Activated T-cell treated with anti-CD3 and anti-CD28 coated beads, Interleukin-2, amount 50 U/mL, for 72 hours (primary cell): Measurements from ENCODE around the gene CDYL. TPM values are rescaled to one million over a fixed set of nuclear protein-coding genes. Genes with fewer than 3 reads are reported as not detected.
A peak's percentile ranks its signal among the peaks of the same experiment; 100 is the strongest.
"Not testable (repeated sequence)": the region's sequence is repeated elsewhere in the genome, so short reads cannot be mapped to it uniquely, and the experiment has no call there.

Experiments
- ATAC-seq, 2 donors: fragments of 150-1000 bp; cut with Tn5 transposase; replicated peaks in 1 of 2; 2 replicates each; pipeline ENCODE4 v1.10.0; 2021; ENCODE audit warnings: moderate library complexity in 2 of 2, mild to moderate bottlenecking in 1 of 2
- DNase-seq, 2 donors: peaks; one replicate each; pipeline ENCODE4 v3.0.0; 2021 to 2022; ENCODE audit warnings: mixed read lengths in 1 of 2
- H3K27ac Mint-ChIP-seq: one replicate; pipeline ENCODE4 v1.8.0; 2022; ENCODE audit warnings: mild to moderate bottlenecking, moderate library complexity, mixed read lengths
- H3K27me3 Mint-ChIP-seq: one replicate; pipeline ENCODE4 v1.8.0; 2022; ENCODE audit warnings: low read depth, mixed read lengths
- H3K36me3 Mint-ChIP-seq, 2 donors: one replicate each; pipeline ENCODE4 v1.8.0; 2022; ENCODE audit warnings: mixed read lengths in 2 of 2, mild to moderate bottlenecking in 1 of 2; ENCODE audit not compliant: insufficient read depth in 2 of 2
- H3K4me1 Mint-ChIP-seq: one replicate; pipeline ENCODE4 v1.8.0; 2022; ENCODE audit warnings: low read depth, mixed read lengths
- H3K4me3 Mint-ChIP-seq, 2 donors: one replicate each; pipeline ENCODE4 v1.8.0; 2022; ENCODE audit warnings: mild to moderate bottlenecking in 2 of 2, mixed read lengths in 2 of 2, moderate library complexity in 2 of 2
- H3K9me3 Mint-ChIP-seq, 2 donors: one replicate each; pipeline ENCODE4 v1.8.0; 2022; ENCODE audit warnings: mixed read lengths in 2 of 2
- total RNA-seq, 2 donors: library from RNA; stranded (reverse); gene quantifications; one replicate each; pipeline ENCODE4 v1.2.3, GENCODE V29; 2022

Gene CDYL
- total RNA-seq, 2 donors from 2014 or later, result 39.2 to 40.8 TPM

DNA sequence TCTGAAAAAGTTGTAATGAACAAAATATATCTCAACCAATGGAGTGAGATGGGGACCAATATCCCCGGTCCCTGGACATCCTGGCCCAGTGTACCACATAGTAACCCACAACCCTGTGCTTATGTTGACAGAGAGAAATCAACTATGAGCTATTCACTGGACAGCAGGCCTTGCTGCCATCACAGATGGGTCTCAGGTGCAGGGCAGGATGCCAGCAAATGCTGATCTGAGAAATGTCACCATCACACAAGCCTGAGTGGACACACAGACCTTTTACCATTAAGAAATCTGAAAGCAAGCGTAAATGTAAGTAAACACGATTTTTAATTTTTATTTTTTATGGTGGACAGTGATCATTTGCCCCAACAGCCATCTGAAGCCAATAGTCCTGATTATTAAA is 218.5 kb downstream of the CDYL start:
- Mint-ChIP-seq H3K27me3 (no peaks in the 10 kb centered on the region), H3K27ac (no peak overlapping the region), H3K4me1 (no peaks in the 10 kb centered on the region), H3K4me3 (no peak overlapping the region), H3K36me3 (peaks cover 4 to 8% of the 10 kb centered on the region in 2 donors), H3K9me3 (no peaks in the 10 kb centered on the region)
- DNase-seq (no peak), ATAC-seq (no peak)

GRCh38 chr6:4997862-4998261 is 221.7 kb downstream of the CDYL start:
- H3K4me3 Mint-ChIP-seq, result no peak overlapping the region
- no peak overlapping the region for H3K27ac Mint-ChIP-seq
- no peaks in the 10 kb centered on the region for H3K27me3 Mint-ChIP-seq
- H3K4me1 Mint-ChIP-seq, result peaks cover 7% of the 10 kb centered on the region
- ATAC-seq, result no peak
- no peaks in the 10 kb centered on the region for H3K9me3 Mint-ChIP-seq
- peaks cover 2 to 4% of the 10 kb centered on the region in 2 donors for H3K36me3 Mint-ChIP-seq
- no peak for DNase-seq

- peaks cover 8% of the 10 kb centered on the region for H3K4me1 Mint-ChIP-seq
Measured at GRCh38 chr6:4999586-4999985, 223.4 kb downstream of the CDYL start.

DNA sequence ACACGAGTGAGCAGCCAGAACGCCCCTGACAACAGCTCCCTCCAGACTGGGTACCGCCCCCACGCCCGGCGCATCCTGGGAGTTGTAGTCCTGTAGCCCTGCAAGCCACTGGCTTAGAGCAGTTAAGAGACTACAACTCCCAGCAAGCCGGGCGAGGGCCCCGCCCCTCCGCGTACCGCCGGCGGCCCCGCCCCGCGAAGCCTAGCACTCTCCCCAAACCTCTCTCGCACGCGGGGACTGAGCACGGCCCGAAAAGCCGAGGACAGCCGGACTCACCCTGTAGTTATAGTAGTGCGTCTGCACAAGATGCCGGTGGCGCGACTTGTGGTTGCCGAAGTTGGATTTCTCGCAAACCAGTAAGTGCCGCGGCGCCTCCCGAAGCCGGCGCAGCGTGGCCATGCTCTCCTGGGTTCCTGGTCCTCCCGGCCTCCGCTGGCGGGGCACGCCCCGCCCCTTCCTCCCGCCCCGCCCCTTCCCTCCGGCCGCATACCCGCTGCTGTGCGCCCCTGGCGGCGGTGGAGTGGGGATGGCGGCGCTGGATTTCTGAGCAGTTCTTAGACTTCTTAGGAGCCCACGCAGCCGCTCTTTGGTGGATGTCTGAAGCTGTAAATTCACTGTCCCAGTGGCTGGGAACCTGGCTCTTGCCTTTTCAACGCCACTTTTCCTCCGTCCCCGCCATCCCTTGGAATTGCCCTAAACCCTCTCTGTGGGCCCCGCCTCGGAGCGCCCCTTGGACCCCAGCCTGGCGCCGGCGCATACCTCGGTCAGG is 227.6 kb downstream of the CDYL start, which contains the start of gene RPP40:
Gene RPP40, minus strand, starts transcription at position 434 of the 769 bp plus-strand sequence. Its CDS starts 35 bp downstream, at position 399.
- peak; percentile 98 to 99 for DNase-seq
- H3K4me3 Mint-ChIP-seq, result peak within 1 kb of the TSS; percentile 88 to 99
- H3K36me3 Mint-ChIP-seq, result peaks cover 0 to 2% of the 10 kb centered on the region in 2 donors
- ATAC-seq, result peak; percentile 97 to 98
- H3K9me3 Mint-ChIP-seq, result no peaks in the 10 kb centered on the region
- H3K27ac Mint-ChIP-seq, result peak within 1 kb of the TSS; percentile 96
- no peaks in the 10 kb centered on the region for H3K27me3 Mint-ChIP-seq
- peaks cover 8% of the 10 kb centered on the region for H3K4me1 Mint-ChIP-seq

More at GRCh38 chr6:4999586-4999985, 223.4 kb downstream of the CDYL start:
- H3K27ac Mint-ChIP-seq, result no peak overlapping the region
- no peak for ATAC-seq
- H3K9me3 Mint-ChIP-seq, result no peaks in the 10 kb centered on the region
- no peak for DNase-seq
- H3K36me3 Mint-ChIP-seq, result peaks cover 0 to 4% of the 10 kb centered on the region in 2 donors
- no peaks in the 10 kb centered on the region for H3K27me3 Mint-ChIP-seq
- H3K4me3 Mint-ChIP-seq, result no peak overlapping the region

- ATAC-seq (no peak), DNase-seq (no peak)
- H3K36me3 Mint-ChIP-seq, result peaks cover 0 to 2% of the 10 kb centered on the region in 2 donors
- peaks cover 8% of the 10 kb centered on the region for H3K4me1 Mint-ChIP-seq
- H3K27ac Mint-ChIP-seq, result peak overlapping the region; percentile 96
- H3K27me3 Mint-ChIP-seq, result no peaks in the 10 kb centered on the region
- peak overlapping the region; percentile 88 to 99 for H3K4me3 Mint-ChIP-seq
- no peaks in the 10 kb centered on the region for H3K9me3 Mint-ChIP-seq
Measured at GRCh38 chr6:5004373-5005037, 228.3 kb downstream of the CDYL start.

DNA sequence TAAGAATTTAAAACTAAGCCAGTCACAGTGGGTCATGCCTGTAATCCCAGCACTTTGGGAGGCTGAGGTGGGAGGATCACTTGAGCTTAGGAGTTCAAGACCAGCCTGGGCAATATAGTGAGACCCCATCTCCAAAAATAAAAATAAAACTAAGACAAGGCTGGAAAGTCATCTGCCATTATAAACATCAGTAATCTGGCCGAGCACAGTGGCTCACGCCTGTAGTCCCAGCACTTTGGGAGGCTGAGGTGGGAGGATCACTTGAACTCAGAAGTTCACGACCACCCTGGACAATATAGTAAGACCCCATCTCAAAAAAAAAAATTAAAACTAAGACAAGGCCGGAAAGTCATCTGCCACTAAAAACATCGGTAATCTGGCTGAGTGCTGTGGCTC is 228.8 kb downstream of the CDYL start:
- not testable (repeated sequence) for ATAC-seq, H3K4me3 Mint-ChIP-seq, H3K27me3 Mint-ChIP-seq, H3K4me1 Mint-ChIP-seq, H3K36me3 Mint-ChIP-seq, DNase-seq, H3K9me3 Mint-ChIP-seq
- H3K27ac Mint-ChIP-seq, result peak overlapping the region; percentile 28

Other genes starting within 250 kb of the CDYL start
- 10 to 100 TPM in 1 of 2 donors, 1 to 10 TPM in 1; 8.2 to 10.8 TPM for gene RPP40, start 227.6 kb downstream of the CDYL start, total RNA-seq